ENCODE data around the gene LRP1B. TPM values are rescaled to one million over a fixed set of nuclear protein-coding genes. Genes with fewer than 3 reads are reported as not detected.
A peak's percentile ranks its signal among the peaks of the same experiment; 100 is the strongest.

The LRP1B gene
- polyA plus RNA-seq, 2 of the 4 experiments (the other 2 are of a cell fraction) = 0.03 TPM; not detected in 1

DNA sequence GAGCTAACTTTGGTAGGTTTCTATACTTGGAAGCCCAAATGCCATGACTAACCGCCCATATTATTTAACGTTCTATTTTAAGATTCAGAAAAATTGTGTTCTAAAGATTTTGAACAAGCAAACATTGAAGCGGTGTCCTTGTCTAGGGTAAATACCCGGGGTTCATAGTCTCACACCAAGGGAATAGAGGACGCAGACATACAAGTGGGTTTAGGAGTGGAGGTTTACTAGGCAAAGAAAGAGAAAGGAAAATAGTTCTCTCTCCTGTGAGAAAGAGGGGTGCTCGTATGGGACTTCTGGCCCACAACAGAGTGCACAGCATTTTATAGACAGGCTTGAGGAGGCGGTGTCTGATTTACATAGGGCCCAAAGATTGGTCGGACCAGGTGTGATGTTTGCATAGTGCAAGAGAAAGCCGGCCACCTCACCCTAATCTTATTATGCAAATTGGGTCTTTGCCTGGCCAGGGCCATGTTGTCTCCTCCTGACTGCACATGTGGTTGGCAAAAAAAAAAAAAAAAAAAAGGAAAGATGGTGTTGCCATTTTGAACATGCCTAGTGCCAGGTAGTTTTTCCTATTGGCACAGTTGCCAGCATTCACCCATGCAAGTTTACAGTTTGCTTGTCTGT, 1062.6 kb downstream of the LRP1B start:
- FAIRE-seq (no peak), DNase-seq (ENCODE audit: low read depth in 1 of 2, low spot score in 1 of 2) (no peak), ATAC-seq (no peak)
- WGBS (ENCODE audit: missing lambda C conversion rate) = 64% methylated on average over 9 of the region's 9 CpGs
- ChIA-PET POLR2A (no interaction called here), CTCF (no interaction called here)
- TF ChIP-seq TFCP2L1 (CRISPR knock-in tag; IDR thresholded peaks at IDR 0.05) (no peak), RNF2 (IDR thresholded peaks at IDR 0.05; ENCODE audit: borderline replicate concordance, low read depth) (no peak), SMC3 (IDR thresholded peaks at IDR 0.05) (no peak), TP53 (CRISPR knock-in tag; IDR thresholded peaks at IDR 0.05) (no peak), CHD4 (IDR thresholded peaks at IDR 0.05; ENCODE audit: borderline replicate concordance) (no peak), MYC (IDR thresholded peaks at IDR 0.05; ENCODE audit: borderline replicate concordance, low read length) (no peak), MAZ (IDR thresholded peaks at IDR 0.05; ENCODE audit: borderline replicate concordance, low read depth, low read length) (no peak), CBX8 (IDR thresholded peaks at IDR 0.05) (no peak), HOXB13 (CRISPR knock-in tag; IDR thresholded peaks at IDR 0.05; ENCODE audit: low read depth) (no peak), ZSCAN20 (CRISPR knock-in tag; IDR thresholded peaks at IDR 0.05) (no peak), EHMT2 (IDR thresholded peaks at IDR 0.05; ENCODE audit: low read depth) (no peak), ZC3H11A (IDR thresholded peaks at IDR 0.05) (no peak), POLR2AphosphoS2 (conservative IDR thresholded peaks at IDR 0.05; ENCODE audit: low read length) (no peak), MAFK (IDR thresholded peaks at IDR 0.05; ENCODE audit: partially characterized antibody) (no peak), HDAC2 (IDR thresholded peaks at IDR 0.05) (no peak)
- TF ChIP-seq, protein P1, sequence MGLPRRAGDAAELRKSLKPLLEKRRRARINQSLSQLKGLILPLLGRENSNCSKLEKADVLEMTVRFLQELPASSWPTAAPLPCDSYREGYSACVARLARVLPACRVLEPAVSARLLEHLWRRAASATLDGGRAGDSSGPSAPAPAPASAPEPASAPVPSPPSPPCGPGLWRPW (IDR thresholded peaks at IDR 0.05) = no peak
- TF ChIP-seq, protein P2, sequence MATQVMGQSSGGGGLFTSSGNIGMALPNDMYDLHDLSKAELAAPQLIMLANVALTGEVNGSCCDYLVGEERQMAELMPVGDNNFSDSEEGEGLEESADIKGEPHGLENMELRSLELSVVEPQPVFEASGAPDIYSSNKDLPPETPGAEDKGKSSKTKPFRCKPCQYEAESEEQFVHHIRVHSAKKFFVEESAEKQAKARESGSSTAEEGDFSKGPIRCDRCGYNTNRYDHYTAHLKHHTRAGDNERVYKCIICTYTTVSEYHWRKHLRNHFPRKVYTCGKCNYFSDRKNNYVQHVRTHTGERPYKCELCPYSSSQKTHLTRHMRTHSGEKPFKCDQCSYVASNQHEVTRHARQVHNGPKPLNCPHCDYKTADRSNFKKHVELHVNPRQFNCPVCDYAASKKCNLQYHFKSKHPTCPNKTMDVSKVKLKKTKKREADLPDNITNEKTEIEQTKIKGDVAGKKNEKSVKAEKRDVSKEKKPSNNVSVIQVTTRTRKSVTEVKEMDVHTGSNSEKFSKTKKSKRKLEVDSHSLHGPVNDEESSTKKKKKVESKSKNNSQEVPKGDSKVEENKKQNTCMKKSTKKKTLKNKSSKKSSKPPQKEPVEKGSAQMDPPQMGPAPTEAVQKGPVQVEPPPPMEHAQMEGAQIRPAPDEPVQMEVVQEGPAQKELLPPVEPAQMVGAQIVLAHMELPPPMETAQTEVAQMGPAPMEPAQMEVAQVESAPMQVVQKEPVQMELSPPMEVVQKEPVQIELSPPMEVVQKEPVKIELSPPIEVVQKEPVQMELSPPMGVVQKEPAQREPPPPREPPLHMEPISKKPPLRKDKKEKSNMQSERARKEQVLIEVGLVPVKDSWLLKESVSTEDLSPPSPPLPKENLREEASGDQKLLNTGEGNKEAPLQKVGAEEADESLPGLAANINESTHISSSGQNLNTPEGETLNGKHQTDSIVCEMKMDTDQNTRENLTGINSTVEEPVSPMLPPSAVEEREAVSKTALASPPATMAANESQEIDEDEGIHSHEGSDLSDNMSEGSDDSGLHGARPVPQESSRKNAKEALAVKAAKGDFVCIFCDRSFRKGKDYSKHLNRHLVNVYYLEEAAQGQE (IDR thresholded peaks at IDR 0.05) = no peak
- TF ChIP-seq, protein P3, sequence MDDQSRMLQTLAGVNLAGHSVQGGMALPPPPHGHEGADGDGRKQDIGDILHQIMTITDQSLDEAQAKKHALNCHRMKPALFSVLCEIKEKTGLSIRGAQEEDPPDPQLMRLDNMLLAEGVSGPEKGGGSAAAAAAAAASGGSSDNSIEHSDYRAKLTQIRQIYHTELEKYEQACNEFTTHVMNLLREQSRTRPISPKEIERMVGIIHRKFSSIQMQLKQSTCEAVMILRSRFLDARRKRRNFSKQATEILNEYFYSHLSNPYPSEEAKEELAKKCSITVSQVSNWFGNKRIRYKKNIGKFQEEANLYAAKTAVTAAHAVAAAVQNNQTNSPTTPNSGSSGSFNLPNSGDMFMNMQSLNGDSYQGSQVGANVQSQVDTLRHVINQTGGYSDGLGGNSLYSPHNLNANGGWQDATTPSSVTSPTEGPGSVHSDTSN (IDR thresholded peaks at IDR 0.05) = no peak
- Histone ChIP-seq H3K4me3 (no peak overlapping the region), H3K9me3 (no peaks in the 10 kb centered on the region), H3K4me1 (no peaks in the 10 kb centered on the region), H3K27ac (no peak overlapping the region), H3K4me2 (no peak overlapping the region)

DNA sequence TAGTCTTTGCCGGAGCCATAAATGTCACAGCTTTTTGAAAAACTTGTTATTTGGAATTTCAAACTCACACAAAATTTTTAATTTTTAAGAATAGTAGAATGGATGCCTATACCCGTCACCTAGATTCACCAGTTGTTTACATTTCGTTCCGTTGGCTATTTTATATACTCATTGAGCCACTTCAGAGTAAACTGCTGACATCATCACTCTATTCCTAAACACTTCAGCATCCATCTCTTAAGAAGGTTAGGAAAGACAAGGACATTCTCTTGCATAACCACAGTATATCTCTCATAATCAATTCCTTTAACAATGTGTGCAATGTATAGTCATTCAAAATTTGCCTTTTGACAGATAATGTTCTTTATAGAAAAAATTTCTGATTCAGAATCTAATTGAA, 1065.8 kb downstream of the LRP1B start:
- Histone ChIP-seq H3K9me3 (no peaks in the 10 kb centered on the region), H3K4me2 (no peak overlapping the region), H3K27ac (no peak overlapping the region), H3K4me1 (no peaks in the 10 kb centered on the region), H3K4me3 (no peak overlapping the region)
- ChIA-PET CTCF (no interaction called here), POLR2A (no interaction called here)
- no peak for ATAC-seq
- no peak for DNase-seq (ENCODE audit: low read depth in 1 of 2, low spot score in 1 of 2)
- TF ChIP-seq MAFK (IDR thresholded peaks at IDR 0.05; ENCODE audit: partially characterized antibody) (peak; percentile 75), RFX5 (IDR thresholded peaks at IDR 0.05) (no peak), RNF2 (IDR thresholded peaks at IDR 0.05; ENCODE audit: borderline replicate concordance, low read depth) (no peak), POLR2AphosphoS2 (conservative IDR thresholded peaks at IDR 0.05; ENCODE audit: low read length) (no peak), CBX8 (IDR thresholded peaks at IDR 0.05) (no peak)
- TF ChIP-seq, protein P4, sequence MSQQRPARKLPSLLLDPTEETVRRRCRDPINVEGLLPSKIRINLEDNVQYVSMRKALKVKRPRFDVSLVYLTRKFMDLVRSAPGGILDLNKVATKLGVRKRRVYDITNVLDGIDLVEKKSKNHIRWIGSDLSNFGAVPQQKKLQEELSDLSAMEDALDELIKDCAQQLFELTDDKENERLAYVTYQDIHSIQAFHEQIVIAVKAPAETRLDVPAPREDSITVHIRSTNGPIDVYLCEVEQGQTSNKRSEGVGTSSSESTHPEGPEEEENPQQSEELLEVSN (IDR thresholded peaks at IDR 0.05; ENCODE audit: borderline replicate concordance, low read depth) = no peak
- FAIRE-seq = no peak
- 50% methylated on average over 4 of the region's 4 CpGs for WGBS (ENCODE audit: missing lambda C conversion rate)

Measured in A549 (cell line).